Activated T-cell treated with anti-CD3 and anti-CD28 coated beads for 1 hour (primary cell): ENCODE results near the gene SLC22A17.
"Not testable (repeated sequence)": the region's sequence is repeated elsewhere in the genome, so short reads cannot be mapped to it uniquely, and the experiment has no call there.

Experiments
- DNase-seq: peaks from one replicate; pipeline ENCODE4 v3.0.0-alpha.2; 2020; ENCODE audit warnings: low read depth

SLC22A17 gene

DNA sequence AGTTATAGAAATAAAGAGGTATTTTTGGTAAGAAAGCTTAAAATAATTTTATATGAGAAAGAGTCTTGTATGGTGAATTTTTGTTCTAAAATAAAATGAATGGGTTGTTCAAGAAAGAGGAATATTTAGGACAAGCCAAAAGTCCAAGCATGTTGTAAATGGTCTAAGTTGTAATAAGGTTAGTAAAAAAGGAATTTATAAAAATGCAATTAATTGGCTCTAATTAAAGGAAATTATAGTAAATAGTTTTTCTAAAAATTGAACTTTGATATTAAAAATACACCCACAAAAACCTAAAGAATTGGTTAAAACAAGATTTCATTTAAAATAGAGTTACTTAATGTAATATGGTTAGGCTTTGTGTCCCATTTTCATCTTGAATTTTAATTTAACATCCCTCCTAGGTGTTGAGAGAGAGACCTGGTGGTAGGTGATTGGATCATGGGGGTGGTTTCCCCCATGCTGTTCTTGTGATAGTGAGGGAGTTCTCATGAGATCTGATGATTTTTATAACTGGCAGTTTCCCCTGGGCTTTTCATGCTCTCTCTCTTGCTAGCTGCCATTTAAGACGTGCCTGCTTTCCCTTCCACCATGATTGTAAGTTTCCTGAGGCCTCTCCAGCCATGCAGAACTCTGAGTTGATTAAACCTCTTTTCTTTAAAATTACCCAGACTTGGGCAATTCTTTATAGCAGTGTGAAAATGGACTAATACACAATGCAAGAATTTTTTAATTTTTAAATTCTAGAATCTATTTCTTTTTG, 13.0 kb downstream of the SLC22A17 start:
- DNase-seq: no peak

DNA sequence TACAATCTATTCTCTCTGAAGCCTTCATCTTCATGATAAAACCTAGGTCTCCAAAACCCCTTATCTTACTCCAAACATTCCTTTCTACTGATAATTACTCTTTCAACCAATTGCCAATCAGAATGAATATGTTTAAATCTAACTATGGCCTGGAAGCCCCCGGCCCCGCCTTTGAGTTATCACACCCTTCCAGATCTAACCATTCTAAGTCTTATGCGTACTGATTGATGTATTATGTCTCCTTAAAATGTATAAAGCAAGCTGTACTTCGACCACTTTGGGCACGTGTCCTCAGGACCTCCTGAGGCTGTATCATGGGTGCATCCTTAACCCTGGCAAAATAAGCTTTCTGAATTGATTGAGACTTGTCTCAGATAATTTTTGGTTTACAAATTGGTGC, 17.1 kb downstream of the SLC22A17 start:
- DNase-seq: no peak

DNA sequence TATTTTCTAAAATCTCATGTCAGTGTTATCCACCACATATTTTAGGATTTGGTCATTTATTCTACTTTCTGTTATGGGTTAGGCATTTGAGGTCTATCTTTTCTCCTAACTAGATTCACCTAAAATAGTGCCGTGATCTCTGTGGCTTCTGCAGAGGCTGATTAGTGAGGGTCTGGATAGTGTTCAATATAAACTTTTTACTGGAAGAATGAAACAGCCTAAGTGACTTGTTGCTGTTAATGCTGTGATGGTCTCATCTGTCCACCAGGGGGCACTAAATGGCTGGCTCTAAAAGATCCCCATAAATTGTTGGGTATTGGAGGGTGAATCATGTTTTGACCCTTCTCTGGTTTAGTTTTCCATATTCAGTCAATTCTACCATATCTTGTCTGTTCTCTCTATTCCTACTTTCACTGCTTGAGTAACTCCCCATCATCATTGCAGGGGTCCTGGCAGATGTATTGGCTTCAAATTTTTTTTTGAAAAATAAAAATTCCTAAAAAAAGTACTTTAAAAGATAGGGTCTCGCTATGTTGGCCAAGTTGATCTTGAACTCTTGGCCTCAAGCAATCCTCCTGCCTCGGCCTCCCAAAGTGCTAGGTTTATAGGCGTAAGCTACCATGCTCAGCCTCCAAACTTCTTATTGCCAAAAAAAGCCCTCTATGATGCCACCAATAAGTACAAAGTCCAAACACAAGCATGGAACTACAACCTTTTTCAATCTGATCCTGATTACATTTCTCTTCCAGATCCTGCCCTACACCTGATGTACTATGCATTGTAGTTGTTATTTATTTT, 24.5 kb downstream of the SLC22A17 start:
- peak; percentile 52 for DNase-seq

DNA sequence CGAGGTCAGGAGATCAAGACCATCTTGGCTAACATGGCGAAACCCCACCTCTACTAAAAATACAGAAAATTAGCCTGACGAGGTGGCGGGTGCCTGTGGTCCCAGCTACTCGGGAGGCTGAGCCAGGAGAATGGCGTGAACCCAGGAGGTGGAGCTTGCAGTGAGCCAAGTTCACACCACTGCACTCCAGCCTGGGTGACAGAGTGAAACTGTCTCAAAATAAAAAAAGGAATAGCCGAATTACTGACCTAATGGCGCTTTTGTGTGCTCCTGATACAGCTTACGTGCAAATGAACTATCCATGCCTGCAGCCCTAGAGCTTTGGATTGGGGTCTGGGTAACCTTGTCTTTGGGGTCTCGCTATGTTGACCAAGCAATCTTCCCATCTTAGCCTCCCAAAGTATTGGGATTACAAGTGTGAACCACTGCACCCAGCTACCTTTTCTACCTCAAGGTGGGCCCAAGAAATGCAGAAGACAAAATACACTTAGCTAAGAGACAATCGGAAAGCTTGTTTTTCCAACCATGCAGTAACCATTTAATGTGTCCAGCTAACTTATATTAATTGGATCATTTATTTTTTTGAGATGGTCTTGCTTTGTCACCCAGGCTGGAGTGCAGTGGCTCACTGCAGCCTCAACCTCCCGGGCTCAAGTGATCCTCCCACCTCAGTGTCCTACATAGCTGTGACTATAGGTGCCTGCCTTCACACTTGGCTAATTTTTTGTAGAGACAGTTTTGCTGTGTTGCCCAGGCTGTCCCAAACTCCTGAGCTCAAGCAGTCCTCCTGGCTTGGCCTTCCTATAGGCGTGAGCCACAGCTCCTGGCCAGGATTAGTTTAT, 26.0 kb downstream of the SLC22A17 start:
- DNase-seq: no peak

DNA sequence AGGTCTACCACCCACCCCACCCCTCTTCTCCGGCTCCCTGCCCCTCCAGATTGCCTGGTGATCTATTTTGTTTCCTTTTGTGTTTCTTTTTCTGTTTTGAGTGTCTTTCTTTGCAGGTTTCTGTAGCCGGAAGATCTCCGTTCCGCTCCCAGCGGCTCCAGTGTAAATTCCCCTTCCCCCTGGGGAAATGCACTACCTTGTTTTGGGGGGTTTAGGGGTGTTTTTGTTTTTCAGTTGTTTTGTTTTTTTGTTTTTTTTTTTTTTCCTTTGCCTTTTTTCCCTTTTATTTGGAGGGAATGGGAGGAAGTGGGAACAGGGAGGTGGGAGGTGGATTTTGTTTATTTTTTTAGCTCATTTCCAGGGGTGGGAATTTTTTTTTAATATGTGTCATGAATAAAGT, 26.9 kb downstream of the SLC22A17 start:
- DNase-seq: not testable (repeated sequence)

DNA sequence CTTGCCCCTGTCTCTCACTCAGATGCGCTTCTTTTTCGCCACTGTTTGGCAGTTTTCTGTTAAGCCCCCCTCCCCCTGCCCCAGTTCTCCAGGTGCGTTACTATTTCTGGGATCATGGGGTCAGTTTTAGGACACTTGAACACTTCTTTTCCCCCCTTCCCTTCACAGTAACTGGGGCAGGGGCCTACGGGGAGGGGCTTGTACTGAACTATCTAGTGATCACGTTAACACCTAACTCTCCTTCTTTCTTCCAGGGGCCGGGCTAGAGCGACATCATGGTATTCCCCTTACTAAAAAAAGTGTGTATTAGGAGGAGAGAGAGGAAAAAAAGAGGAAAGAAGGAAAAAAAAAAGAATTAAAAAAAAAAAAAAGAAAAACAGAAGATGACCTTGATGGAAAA, 27.7 kb downstream of the SLC22A17 start:
- DNase-seq: no peak

DNA sequence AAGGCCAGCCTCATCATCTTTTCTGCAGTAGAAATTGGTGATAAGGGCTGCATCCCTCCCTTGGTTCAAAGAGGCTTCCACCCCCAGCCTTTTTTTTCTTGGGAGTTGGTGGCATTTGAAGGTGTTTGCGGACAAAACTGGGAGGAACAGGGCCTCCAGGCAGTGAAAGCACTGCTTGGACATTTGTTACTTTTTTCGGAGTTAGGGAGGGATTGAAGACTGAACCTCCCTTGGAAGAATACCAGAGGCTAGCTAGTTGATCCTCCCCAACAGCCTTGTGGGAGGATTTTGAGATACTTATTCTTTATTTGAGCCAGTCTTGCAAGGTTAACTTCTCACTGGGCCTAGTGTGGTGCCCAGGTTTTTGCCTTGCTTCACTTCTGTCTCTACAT, 28.2 kb downstream of the SLC22A17 start:
- DNase-seq: no peak

DNA sequence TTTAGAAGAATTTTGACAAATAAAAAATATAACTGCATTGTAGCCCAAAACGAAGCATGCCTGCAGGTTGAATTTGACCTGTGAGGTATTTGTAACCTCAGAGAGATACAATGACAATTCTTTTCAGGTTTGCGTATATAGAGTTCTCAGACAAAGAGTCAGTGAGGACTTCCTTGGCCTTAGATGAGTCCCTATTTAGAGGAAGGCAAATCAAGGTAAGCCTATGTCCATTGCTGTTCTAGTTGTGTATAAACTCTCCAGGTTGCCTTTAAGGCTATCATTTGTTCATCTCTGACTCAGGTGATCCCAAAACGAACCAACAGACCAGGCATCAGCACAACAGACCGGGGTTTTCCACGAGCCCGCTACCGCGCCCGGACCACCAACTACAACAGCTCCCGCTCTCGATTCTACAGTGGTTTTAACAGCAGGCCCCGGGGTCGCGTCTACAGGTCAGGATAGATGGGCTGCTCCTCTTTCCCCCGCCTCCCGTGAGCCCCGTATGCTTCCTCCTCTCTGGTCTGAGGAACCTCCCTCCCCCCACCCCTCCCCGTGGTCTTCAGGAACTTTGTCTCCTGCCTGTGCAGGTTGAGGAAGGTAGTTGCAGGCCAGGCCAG, 28.7 kb downstream of the SLC22A17 start:
- DNase-seq: no peak

DNA sequence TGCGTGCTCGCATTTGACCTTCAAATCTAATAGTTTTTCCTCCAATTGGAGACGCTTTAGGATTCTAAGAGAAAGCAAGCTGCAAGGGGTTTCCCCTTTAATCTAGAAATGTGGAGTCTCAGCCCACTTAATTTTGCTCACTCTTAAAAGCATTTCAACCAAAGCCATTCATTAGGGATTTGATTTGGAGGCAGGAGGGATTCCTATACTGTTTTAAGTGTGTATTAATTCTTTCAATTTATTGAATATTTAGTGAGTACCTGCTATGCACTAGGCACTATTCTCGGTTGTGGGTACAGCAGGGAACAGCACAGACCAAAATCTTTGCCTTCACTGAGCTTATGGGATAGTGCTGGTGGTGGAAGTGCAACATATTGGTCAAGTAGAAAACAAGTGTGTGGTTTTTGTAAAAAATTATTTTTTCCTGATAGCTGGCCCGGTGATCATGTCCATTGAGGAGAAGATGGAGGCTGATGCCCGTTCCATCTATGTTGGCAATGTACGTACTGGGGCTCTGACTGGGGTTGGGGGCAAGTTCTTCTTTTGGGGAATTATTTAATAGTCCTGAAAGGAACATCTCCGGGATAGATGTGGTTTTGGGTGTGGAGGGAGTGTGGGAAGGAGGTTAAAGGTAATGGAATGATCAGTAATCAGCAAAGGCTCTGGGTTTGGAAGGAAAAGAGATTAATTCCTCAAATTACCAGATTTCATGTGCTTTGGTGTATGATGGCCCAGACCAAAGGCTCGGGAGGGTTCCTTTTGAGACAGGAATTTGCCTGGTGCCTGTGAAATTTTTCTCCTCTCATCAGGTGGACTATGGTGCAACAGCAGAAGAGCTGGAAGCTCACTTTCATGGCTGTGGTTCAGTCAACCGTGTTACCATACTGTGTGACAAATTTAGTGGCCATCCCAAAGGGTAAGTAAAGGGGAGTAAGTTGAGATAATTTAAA, 29.8 kb downstream of the SLC22A17 start:
- no peak for DNase-seq

DNA sequence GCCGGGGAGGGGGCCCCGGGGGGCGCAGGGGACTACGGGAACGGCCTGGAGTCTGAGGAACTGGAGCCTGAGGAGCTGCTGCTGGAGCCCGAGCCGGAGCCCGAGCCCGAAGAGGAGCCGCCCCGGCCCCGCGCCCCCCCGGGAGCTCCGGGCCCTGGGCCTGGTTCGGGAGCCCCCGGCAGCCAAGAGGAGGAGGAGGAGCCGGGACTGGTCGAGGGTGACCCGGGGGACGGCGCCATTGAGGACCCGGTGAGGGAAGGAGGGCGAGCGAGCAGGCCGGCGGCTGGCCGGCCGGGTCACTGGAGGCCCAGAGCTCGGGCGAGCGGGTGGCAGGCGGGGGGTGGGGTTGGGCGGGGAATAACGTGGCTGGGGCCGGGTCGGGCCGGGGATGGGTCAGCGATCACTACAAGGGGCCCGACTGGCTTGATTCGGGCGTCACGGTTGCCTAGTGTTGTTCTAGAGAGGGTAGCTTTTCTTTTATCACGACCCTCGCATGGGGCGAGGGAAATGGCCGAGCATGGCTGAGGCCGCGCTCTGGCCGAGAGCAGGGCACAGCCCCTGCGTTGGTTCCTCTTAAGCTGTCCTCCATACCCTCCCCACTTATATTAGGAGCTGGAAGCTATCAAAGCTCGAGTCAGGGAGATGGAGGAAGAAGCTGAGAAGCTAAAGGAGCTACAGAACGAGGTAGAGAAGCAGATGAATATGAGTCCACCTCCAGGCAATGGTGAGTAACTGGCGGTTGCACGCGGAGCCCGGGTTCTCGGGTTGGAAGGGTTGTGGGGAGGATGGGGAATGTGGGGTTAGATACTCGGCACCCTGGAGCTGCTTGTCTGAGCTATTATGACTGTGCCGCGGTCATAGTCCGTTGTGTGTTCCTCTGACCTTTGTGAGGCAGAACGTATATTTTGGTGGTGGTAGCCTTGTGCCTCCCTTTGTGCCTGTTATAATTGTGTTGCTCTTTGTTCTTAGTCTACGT, 30.8 kb downstream of the SLC22A17 start:
- DNase-seq: peak; percentile 20

DNA sequence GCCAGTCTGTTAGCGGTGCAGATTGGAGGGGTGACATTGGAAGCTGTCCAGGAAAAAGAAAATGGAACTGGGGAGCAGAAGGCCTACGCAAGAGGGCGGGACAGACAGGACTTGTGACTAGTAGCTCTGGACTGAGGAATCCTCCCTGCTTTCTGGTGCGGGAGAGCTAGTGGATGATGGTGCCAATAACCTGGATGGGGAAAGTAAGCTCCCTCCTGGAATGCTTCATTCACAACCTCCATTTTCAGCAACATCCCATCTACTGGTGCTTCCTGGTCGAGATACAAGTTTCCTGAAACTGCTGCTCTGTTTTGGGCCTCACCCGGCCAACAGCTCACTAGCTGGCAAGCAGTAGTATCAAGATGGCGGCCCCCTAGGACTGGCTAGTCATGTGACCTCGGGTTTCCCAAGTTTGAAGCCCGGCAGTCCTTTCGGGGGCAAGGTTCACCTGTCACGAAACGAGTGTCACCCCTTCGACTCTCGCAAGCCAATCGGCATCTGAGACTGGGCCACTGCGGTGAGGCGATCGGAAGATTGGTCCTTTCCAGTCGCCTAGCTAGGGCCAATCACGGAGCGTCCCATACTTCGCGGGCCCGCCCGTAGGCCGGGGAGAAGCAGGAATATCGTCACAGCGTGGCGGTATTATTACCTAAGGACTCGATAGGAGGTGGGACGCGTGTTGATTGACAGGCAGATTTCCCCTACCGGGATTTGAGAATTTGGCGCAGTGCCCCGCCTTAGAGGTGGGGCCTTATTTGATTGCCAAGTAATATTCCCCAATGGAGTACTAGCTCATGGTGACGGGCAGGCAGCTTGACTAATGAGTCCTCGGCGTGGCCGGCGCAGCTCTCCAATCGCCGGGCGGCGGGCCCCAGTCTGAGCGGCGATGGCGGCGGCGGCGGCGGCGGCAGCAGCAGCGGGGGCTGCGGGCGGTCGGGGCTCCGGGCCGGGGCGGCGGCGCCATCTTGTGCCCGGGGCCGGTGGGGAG, 31.8 kb downstream of the SLC22A17 start, which contains the start of gene PABPN1:
TSS of gene PABPN1 (plus strand) at position 874 of the 988 bp plus-strand sequence. CDS start at position 887, 13 bp downstream.
- peak; percentile 94 for DNase-seq

DNA sequence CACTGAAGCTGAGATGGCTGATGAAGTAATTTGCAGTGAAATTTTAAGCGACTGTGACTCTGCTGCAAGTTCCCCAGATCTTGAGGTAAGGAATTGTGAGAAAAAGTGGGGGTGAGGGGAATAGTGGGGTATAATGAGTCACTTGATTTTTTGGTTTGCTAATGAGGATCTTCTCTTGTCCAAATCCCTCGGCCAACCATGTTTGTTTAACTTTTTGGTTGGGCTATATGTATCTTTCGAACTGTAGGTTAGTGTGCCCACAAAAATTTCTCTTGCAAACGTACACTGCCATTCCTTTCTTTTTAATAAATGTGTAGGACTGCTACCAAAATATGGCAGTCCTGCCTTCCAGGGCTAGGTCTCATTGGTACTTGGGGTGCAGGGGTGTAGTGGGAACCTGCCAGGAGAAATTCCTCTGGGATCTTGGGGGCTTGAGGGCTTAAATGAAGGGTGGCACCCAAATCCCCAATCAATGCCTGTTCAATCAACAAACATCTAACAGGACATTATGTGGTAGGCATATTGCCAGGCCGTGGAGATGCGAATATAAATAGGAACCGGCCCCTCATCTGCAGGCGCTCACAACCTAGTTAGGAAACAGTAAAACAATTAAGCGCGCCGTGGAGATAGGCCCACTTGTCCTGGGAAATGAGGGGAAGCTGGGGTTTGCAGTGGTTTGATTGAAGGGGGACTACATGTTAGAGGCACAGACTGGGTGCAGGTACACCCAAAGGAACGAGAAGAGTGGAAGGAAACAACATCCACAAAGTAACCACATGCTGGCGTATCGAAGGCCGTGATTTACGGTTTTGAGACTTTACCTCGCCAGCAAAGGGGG, 32.7 kb downstream of the SLC22A17 start:
- no peak for DNase-seq

DNA sequence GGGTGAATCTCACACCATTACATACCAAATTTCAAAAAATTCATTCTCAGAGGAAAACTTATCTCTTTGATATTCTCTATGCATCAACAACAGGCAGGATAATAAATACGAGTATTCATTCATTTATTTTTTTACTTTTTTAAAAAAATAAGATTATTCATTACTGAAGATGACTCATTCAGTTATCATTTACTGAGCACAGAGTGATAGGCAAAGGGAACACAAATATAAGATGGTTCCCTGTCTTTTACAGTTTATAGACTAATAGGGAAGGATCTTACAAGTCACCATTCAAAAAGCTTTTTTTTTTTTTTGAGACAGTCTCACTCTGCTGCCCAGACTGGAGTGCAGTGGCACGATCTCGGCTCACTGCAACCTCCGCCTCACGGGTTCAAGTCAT, 36.4 kb downstream of the SLC22A17 start:
- DNase-seq: no peak

DNA sequence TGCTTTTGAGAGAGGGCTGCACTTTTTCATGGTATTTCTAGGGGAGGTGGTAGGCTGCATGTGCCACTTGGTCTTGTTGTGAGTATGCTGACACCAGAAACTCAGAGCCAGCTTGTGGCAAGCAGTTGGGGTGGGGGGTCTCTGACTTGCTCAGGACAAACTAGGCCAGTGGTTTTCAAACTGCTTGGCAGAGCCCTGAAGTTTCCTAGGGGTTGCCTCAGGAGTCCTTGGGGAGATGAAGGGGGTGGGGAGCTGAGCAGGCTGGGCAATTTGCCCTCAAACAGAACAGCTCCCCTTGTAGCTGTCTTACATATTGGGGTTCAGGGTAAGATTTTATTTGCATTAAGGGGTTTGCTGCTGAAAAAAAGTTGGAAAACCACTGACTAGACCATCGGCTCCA, 42.1 kb downstream of the SLC22A17 start:
- no peak for DNase-seq

DNA sequence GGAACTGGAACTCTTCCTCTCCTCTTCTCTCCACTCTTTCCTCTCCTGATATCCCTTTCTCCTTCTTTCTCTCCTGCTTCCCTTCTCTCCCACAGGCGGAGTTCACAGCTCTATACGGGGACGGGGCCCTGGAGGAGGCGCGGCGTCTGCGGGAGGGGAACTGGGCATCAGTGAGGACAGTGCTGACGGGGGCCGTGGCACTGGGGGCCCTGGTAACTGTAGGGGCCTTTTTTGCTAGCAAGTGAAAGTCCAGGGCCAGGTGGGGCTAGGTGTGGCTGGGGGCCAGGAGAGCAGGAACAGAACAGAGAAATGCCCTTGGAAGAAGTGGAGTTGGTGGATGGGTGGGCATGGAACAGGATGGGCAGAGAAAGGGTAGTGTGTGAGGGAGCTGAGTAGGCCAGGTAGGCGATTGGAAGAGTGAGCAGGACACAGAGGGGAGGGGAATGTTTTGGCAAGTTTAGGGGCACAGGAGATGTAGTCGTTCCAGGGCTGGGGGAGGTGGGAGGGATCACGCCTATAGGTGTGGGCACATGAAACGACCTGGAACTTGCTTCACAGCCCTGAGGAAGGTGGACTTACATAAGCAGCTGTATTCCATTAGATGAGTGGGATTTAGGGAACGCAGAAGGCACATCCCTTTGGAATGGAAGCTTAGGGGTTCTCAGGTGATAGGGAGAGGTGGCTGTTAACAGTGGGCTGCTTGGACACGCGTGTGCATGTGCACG, 43.8 kb downstream of the SLC22A17 start:
- DNase-seq: no peak
